HepG2 (cell line): ENCODE results near the gene HPDL. TPM values are rescaled to one million over a fixed set of nuclear protein-coding genes. Genes with fewer than 3 reads are reported as not detected.

Source experiments
- ATAC-seq: fragments of 200-7000 bp; cut with Tn5 transposase; 3 replicates; pipeline ENCODE4 v1.9.1; 2020; ENCODE audit warnings: mild to moderate bottlenecking, moderate library complexity
- BruUV-seq: library from RNA; stranded (reverse); fragments of 400-500 nt; replicated peaks from 2 replicates; lab custom pipeline; 2021; lab: Mats Ljungman, UMichigan
- CTCF ChIA-PET: fragments of 300-600 bp; formaldehyde crosslinking; extraction: SDS; loops from one replicate; lab custom pipeline; 2021; ENCODE audit warnings: low total read pairs, inconsistent platforms, low intra/inter-chr PET ratio; lab: Yijun Ruan, JAX
- POLR2A ChIA-PET: fragments of 350-600 bp; sonication (Branson Sonifier 250); formaldehyde crosslinking; loops from one replicate; lab custom pipeline; 2020; ENCODE audit warnings: antibody characterized with exemption, inconsistent platforms; lab: Yijun Ruan, JAX
- DNase-seq: peaks from one replicate; pipeline ENCODE4 v3.0.0-alpha.2; 2015; ENCODE audit warnings: low spot score
- FAIRE-seq: peaks from 3 replicates; lab custom pipeline; 2011; peaks lifted over from hg19 to GRCh38; lab: Jason Lieb, UNC
- H2AFZ ChIP-seq: one replicate; pipeline ENCODE4 v1.6.1; 2011; ENCODE audit warnings: low read length, inconsistent platforms
- H3K27ac ChIP-seq: fragments of 300-600 bp; 3 replicates; pipeline ENCODE4 v1.8.0; 2011; ENCODE audit warnings: mixed run types, mild to moderate bottlenecking, mixed read lengths, low read length, inconsistent platforms; ENCODE audit not compliant: insufficient read depth; ENCODE audit errors: extremely low read length
- H3K27me3 ChIP-seq, 2 experiments: fragments of 200-600 bp in 1 of 2; 2 replicates in 1 of 2; 3 replicates in 1 of 2; pipeline versions ENCODE4 v1.6.0 to v1.8.0; 2011; ENCODE audit warnings: low read length in 2 of 2, mild to moderate bottlenecking in 2 of 2, moderate library complexity in 2 of 2, inconsistent platforms in 1 of 2; ENCODE audit not compliant: insufficient read depth in 2 of 2, control insufficient read depth in 1 of 2
- H3K36me3 ChIP-seq, 2 experiments: fragments of 200-600 bp in 1 of 2; replicated peaks in 1 of 2; 2 replicates in 1 of 2; 3 replicates in 1 of 2; pipeline versions ENCODE4 v1.5.1 to v1.8.0; 2011; ENCODE audit warnings: low read length in 2 of 2, inconsistent platforms in 1 of 2; ENCODE audit not compliant: insufficient read depth in 2 of 2, control insufficient read depth in 1 of 2
- H3K4me1 ChIP-seq: 2 replicates; pipeline ENCODE4 v1.5.1; 2012; ENCODE audit warnings: low read length, inconsistent platforms; ENCODE audit not compliant: insufficient read depth
- H3K4me2 ChIP-seq: 2 replicates; pipeline ENCODE4 v1.6.0; 2011; ENCODE audit warnings: low read depth, low read length, inconsistent platforms
- H3K4me3 ChIP-seq, 3 experiments: fragments of 200-600 bp in 1 of 3; sonication (generic), shearing (Covaris generic) in 1 of 3; replicated peaks in 1 of 3; 2 replicates each; pipeline ENCODE4 v1.5.1; 2011 to 2016; ENCODE audit warnings: low read length in 3 of 3, inconsistent platforms in 2 of 3, low read depth in 2 of 3, mild to moderate bottlenecking in 2 of 3, control low read depth in 1 of 3, mixed read lengths in 1 of 3; ENCODE audit not compliant: insufficient read depth in 1 of 3
- H3K79me2 ChIP-seq: one replicate; pipeline ENCODE4 v1.6.1; 2011; ENCODE audit warnings: low read length, inconsistent platforms; ENCODE audit not compliant: insufficient read depth
- H3K9ac ChIP-seq: 2 replicates; pipeline ENCODE4 v1.6.0; 2011; ENCODE audit warnings: mild to moderate bottlenecking, low read depth, low read length, inconsistent platforms; ENCODE audit not compliant: insufficient read depth
- H3K9me3 ChIP-seq: 2 replicates; pipeline ENCODE4 v1.5.1; 2012; ENCODE audit warnings: mild to moderate bottlenecking, low read length
- H4K20me1 ChIP-seq: 2 replicates; pipeline ENCODE4 v1.6.0; 2011; ENCODE audit warnings: inconsistent platforms, mild to moderate bottlenecking, low read length, moderate library complexity; ENCODE audit not compliant: insufficient read depth
- CBX2 ChIP-seq, 2 experiments: fragments of 200-600 bp in 1 of 2; sonication (generic); formaldehyde crosslinking in 1 of 2; IDR thresholded peaks; 2 replicates each; pipeline versions ENCODE4 v1.7.0 to v1.8.1; 2018 to 2022; ENCODE audit warnings: low read depth in 2 of 2, low read length in 1 of 2, mild to moderate bottlenecking in 1 of 2, missing genetic modification reagents in 1 of 2
- CEBPG ChIP-seq: IDR thresholded peaks from 2 replicates; pipeline ENCODE4 v1.6.1; 2016
- CENPT ChIP-seq: sonication (generic); formaldehyde crosslinking; IDR thresholded peaks from 2 replicates; pipeline ENCODE4 v1.8.0; 2022; ENCODE audit warnings: low read depth, mild to moderate bottlenecking, moderate library complexity, missing genetic modification reagents
- DMAP1 ChIP-seq: IDR thresholded peaks from 2 replicates; pipeline ENCODE4 v1.6.1; 2016
- JUND ChIP-seq: sonication (generic); formaldehyde crosslinking; IDR thresholded peaks from 2 replicates; pipeline ENCODE4 v1.8.0; 2022; ENCODE audit warnings: mild to moderate bottlenecking, missing genetic modification reagents
- MED8 ChIP-seq: sonication (generic); formaldehyde crosslinking; IDR thresholded peaks from 2 replicates; pipeline ENCODE4 v1.8.1; 2023; ENCODE audit warnings: mild to moderate bottlenecking, missing genetic modification reagents; ENCODE audit not compliant: insufficient replicate concordance
- MEIS2 ChIP-seq: sonication (generic); formaldehyde crosslinking; IDR thresholded peaks from 2 replicates; pipeline ENCODE4 v1.9.0; 2021; ENCODE audit warnings: mild to moderate bottlenecking, missing genetic modification reagents
- ZBTB49 ChIP-seq: sonication (generic); formaldehyde crosslinking; IDR thresholded peaks from 2 replicates; pipeline ENCODE4 v1.4.0; 2020; ENCODE audit warnings: missing genetic modification reagents, borderline replicate concordance
- ZNF232 ChIP-seq: sonication (generic); formaldehyde crosslinking; IDR thresholded peaks from 2 replicates; pipeline ENCODE4 v1.4.0; 2020; ENCODE audit warnings: missing genetic modification reagents, borderline replicate concordance
- in situ Hi-C: cut with HindIII; loops from 2 replicates; pipeline ENCODE4 v1.10.0; 2017; ENCODE audit warnings: low pct_unique_long_range_greater_than_20kb; ENCODE audit not compliant: extremely low pct_ligation_motif_present
- intact Hi-C: fragments of 100-400 bp; cut with micrococcal nuclease; formaldehyde crosslinking; loops from one replicate; pipeline ENCODE4 v1.10.0; 2022; ENCODE audit not compliant: unreplicated experiment
- polyA plus RNA-seq, 8 experiments: library from polyadenylated mRNA; depleted of rRNA in 3 of 8; stranded (reverse) in 7 of 8; unstranded in 1 of 8; fragments of >200 nt; fragmentation: Illumina TruSeq in 4 of 8; extraction: Trizol in 4 of 8; gene quantifications; 2 replicates each; pipeline versions ENCODE4 v1.2.1 to v1.2.3, GENCODE V29; 2011 to 2016; ENCODE audit warnings: low read depth in 4 of 8, missing spikeins in 1 of 8, mixed read lengths in 1 of 8; ENCODE audit not compliant: insufficient read depth in 1 of 8
- total RNA-seq, 5 experiments: library from RNA; depleted of rRNA; stranded (reverse); fragments of >200 nt; fragmentation: Illumina TruSeq; extraction: Trizol; gene quantifications; 2 replicates each; pipeline ENCODE4 v1.2.3, GENCODE V29; 2016; ENCODE audit warnings: low read depth in 1 of 5
- TF ChIP-seq, protein P1 (sequence below): IDR thresholded peaks from 2 replicates; pipeline ENCODE4 v1.6.1; 2012; ENCODE audit warnings: low read length, improper control_type of control experiment

The HPDL gene
- total and polyA plus RNA-seq, 2 of the 13 experiments (the other 11 are each of a cell fraction or from before 2014, with no cell fraction given) = not detected

GRCh38 chr1:45373573-45373972, 46.9 kb downstream of the HPDL start:
- Histone ChIP-seq H2AFZ (no peak overlapping the region), H3K4me2 (no peak overlapping the region), H3K4me1 (no peaks in the 10 kb centered on the region; the same call in 1 of the 2 replicates), H3K36me3 (no peaks in the 10 kb centered on the region), H3K4me3 (no peak overlapping the region), H3K9ac (no peak overlapping the region), H4K20me1 (no peaks in the 10 kb centered on the region), H3K9me3 (no peaks in the 10 kb centered on the region), H3K27ac (no peak overlapping the region), H3K27me3 (no peaks in the 10 kb centered on the region), H3K79me2 (no peaks in the 10 kb centered on the region)
- ChIA-PET CTCF (no interaction called here), POLR2A (interaction anchor here (0.9 kb wide), 1 partner anchor 148 kb away, joined by 3 read pairs; the partner anchor contains the start of gene PRDX1)
- TF ChIP-seq DMAP1 (CRISPR knock-in tag) (no peak), CEBPG (CRISPR knock-in tag) (no peak), MED8 (no peak), ZNF232 (no peak), JUND (CRISPR knock-in tag) (no peak), CBX2 (IDR thresholded peaks at IDR 0.05; ENCODE audit: low read depth, low read length) (no peak), CBX2 (CRISPR knock-in tag; IDR thresholded peaks at IDR 0.05; ENCODE audit: low read depth) (no peak), MEIS2 (no peak), ZBTB49 (CRISPR knock-in tag) (no peak), CENPT (CRISPR knock-in tag) (no peak)
- TF ChIP-seq, protein P1, sequence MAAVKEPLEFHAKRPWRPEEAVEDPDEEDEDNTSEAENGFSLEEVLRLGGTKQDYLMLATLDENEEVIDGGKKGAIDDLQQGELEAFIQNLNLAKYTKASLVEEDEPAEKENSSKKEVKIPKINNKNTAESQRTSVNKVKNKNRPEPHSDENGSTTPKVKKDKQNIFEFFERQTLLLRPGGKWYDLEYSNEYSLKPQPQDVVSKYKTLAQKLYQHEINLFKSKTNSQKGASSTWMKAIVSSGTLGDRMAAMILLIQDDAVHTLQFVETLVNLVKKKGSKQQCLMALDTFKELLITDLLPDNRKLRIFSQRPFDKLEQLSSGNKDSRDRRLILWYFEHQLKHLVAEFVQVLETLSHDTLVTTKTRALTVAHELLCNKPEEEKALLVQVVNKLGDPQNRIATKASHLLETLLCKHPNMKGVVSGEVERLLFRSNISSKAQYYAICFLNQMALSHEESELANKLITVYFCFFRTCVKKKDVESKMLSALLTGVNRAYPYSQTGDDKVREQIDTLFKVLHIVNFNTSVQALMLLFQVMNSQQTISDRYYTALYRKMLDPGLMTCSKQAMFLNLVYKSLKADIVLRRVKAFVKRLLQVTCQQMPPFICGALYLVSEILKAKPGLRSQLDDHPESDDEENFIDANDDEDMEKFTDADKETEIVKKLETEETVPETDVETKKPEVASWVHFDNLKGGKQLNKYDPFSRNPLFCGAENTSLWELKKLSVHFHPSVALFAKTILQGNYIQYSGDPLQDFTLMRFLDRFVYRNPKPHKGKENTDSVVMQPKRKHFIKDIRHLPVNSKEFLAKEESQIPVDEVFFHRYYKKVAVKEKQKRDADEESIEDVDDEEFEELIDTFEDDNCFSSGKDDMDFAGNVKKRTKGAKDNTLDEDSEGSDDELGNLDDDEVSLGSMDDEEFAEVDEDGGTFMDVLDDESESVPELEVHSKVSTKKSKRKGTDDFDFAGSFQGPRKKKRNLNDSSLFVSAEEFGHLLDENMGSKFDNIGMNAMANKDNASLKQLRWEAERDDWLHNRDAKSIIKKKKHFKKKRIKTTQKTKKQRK = no peak
- BruUV-seq = no TSS peak
- no peak for ATAC-seq
- no peak for FAIRE-seq
- intact Hi-C loops (no loop called here), in situ Hi-C loops (loop anchor here (25.0 kb wide), 1 partner anchor 214 kb away; the partner anchor contains the start of gene NASP)
- no peak for DNase-seq
